Measurements from ENCODE around the gene SIRT5.

DNA sequence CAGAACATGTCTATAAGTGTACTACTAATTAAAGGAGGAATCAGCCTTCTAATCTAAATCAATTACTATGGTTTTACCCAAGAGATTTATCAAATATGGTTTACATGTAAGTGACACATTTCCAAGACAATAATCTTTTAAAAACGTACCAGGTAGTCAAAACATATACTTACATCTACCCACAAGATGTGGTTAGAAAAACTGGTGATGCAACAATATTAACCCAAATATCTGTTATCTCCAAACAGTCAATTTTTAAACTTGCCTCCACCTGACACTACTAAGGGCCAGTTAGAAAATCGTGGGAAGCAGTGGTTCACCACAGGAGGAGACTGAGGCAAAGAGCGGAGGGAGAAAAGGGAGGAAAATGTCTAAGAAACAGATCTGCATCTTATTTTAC is 68.7 kb downstream of the SIRT5 start:
- TF ChIP-seq POLR2A (IDR thresholded peaks at IDR 0.05) (no peak), CTCF (IDR thresholded peaks at IDR 0.05) (no peak)
